ENCODE measurements around the gene FAM163B.
"Not testable (repeated sequence)": the region's sequence is repeated elsewhere in the genome, so short reads cannot be mapped to it uniquely, and the experiment has no call there.

FAM163B gene

DNA sequence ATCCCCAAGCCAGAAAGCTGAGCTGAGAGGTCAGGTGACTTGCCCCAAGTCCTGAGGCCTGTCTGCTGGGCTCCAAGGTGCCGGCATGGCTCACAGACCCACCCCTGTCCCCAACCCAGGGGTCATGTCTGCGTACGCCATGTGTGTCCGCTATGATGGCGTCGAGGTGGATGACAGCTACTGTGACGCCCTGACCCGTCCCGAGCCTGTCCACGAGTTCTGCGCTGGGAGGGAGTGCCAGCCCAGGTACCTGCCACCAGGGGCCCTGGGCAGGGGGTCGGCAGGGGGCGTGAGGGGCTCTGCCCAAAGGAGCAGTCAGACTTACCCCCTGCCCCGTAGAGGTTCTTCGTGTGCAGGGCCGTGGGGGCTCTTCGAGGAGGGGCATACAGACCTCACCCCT lies 42.4 kb downstream of the FAM163B start:
- DNase-seq (ENCODE audit: low spot score): no peak

DNA sequence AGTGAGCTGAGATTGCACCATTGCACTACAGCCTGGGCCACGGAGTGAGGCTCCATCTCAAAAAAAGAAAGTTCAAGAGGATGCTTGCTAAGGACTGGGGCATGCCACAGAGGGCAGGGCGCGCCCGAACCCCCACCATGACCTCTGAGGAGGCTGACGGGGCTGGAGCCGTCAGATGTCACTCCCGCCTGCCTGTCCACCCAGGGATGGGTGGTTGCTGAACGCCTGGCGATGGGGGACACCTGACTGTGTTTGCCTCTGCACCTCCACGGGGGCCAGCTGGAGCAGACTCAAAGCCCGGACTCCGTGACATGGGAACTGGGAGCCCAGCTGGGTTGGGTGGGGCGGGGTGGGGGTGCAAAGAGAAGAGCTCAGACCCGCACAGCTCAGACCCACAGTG lies 42.8 kb downstream of the FAM163B start:
- DNase-seq (ENCODE audit: low spot score): no peak

DNA sequence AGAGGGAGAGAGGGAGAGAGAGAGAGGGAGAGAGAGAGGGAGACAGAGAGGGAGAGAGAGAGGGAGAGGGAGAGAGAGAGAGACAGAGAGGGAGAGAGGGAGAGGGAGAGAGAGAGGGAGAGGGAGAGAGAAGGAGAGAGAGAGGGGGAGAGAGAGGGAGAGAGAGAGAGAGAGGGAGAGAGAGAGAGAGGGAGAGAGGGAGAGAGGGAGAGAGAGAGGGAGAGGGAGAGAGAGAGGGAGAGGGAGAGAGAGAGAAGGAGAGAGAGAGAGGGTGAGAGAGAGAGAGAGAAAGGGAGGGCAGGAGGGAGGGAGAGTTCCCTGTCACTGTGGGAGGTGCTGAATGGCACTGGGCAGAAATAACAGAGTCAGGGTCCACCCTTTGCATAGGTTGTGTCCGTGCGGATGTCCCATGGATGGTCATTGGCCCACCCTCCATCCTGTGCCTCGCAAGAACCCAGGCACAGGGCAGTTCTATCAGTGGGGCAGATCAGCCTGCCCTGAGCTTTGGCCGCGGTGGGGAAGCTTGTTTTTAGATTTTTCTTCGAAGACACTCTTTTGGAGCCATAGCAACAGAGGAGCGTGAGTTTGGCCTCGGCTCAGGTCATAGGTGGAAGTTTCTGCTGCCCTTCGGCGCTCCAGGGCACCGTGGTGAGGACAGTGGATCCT lies 44.6 kb downstream of the FAM163B start:
- no peak for DNase-seq (ENCODE audit: low spot score)

DNA sequence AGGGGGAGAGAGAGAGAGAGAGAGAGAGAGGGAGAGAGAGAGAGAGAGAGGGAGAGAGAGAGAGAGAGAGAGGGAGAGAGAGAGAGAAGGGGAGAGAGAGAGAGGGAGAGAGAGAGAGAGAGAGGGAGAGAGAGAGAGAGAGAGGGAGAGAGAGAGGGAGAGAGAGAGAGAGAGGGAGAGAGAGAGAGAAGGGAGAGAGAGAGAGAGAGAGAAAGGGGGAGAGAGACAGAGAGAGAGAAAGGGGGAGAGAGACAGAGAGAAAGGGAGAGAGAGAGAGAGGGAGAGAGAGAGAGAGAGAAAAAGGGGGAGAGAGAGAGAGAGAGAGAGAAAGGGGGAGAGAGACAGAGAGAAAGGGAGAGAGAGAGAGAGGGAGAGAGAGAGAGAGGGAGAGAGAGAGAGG lies 45.4 kb downstream of the FAM163B start:
- DNase-seq (ENCODE audit: low spot score): not testable (repeated sequence)

DNA sequence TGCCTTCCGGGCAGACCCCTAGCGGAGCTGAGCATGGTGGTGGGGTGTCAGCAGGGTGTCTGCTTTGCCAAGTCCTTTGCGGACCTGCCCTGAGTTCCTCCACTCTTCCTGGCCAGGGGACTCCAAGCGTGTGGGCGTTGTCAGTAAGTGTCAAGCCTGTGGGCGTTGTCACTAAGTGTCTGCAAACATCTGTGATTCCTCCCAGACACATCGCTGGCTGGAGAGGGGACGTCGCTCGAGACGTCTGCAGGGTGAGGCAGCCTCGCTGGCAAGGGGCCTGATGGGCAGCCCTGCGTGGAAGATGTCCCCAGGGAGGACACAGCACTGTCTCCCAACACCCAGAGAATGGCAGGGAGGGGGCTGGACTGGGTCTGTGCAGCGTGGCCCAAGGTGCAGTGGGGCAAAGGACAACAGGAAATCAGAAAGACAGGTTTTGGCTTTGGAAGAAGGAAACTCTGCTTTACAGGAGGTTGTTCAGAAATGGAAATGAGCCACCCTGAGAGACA lies 45.8 kb downstream of the FAM163B start:
- no peak for DNase-seq (ENCODE audit: low spot score)

DNA sequence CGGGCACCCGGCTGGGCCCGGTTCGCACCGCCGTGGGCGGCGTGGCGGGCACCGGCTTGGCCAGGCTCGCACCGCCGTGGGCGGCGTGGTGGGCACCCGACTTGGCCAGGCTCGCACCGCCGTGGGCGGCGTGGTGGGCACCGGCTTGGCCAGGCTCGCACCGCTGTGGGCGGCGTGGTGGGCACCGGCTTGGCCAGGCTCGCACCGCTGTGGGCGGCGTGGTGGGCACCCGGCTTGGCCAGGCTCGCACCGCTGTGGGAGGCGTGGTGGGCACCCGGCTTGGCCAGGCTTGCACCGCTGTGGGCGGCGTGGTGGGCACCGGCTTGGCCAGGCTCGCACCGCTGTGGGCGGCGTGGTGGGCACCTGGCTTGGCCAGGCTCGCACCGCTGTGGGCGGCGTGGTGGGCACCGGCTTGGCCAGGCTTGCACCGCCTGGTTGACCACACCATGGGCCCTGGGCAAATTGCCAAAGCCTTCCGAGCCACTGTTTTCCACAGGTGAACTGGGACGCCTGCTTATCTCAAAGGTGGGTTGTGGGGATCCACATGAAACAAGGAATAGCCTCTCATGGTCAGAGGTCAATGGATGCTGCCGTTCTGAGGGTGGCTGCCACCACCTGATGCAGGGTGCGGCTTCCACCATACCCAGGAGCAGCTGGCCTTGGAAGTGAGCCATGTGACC lies 46.4 kb downstream of the FAM163B start:
- no peak for DNase-seq (ENCODE audit: low spot score)

DNA sequence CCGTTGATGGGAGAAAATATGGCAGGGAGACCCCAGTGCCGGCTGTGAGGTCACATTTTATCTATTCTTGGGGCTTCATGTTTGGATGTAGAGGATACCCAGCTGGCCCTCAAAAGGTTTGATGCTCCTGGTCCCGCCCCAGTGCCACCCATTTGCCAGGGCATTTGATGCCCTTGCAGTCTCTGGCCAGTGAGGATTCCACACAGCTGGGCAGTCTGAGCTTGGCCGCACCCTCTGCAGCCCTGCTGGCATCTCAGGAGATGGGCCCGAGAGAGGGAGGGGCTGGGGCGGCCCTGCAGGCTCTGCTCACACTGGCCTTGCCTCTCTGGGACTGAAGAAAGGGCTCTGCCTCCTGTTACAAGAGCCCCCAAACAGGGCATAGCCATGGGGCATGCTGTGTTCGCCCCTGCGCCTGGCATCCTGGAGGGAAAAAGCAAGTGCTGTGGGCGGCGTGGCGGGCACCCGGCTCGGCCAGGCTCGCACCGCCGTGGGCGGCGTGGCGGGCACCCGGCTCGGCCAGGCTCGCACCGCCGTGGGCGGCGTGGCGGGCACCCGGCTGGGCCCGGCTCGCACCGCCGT lies 47.1 kb downstream of the FAM163B start:
- DNase-seq (ENCODE audit: low spot score): no peak

DNA sequence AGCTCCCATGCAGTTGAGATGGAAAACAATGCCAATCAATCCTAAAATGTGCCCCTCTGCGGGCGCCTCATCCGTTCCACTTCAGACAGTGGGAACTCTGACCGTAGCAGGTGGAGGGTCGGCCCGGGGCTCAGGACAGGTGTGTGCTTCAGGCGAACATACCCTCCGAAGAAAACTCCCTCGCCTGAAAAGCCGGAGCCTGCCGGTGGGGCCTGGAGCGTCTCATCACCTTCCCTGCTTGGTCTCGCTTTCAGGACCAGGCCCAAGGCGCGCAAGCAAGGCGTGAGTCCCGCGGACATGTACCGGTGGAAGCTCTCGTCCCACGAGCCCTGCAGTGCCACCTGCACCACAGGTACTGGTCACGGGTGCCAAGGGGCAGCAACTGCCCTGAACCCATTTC lies 48.2 kb downstream of the FAM163B start:
- DNase-seq (ENCODE audit: low spot score): no peak

DNA sequence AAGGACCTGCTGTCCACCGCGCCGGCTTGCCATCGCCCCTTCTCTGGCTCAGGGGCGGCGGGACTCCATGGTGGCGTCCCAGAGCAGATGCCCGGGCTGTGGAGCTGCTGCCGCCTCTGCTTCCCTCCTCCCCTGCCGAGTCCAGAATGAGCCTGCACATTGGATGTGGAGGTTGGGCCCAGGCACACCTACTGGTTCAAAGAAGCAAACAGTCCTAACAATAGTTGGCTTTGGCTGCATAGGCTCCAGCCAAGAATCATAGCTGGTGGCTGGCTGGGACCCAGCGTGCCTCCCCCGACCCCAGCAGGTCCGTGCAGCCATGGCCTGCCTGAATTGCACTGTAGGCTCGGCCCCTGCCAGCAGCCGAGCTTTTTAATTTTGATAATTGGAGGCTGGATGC lies 48.9 kb downstream of the FAM163B start:
- DNase-seq (ENCODE audit: low spot score): no peak

DNA sequence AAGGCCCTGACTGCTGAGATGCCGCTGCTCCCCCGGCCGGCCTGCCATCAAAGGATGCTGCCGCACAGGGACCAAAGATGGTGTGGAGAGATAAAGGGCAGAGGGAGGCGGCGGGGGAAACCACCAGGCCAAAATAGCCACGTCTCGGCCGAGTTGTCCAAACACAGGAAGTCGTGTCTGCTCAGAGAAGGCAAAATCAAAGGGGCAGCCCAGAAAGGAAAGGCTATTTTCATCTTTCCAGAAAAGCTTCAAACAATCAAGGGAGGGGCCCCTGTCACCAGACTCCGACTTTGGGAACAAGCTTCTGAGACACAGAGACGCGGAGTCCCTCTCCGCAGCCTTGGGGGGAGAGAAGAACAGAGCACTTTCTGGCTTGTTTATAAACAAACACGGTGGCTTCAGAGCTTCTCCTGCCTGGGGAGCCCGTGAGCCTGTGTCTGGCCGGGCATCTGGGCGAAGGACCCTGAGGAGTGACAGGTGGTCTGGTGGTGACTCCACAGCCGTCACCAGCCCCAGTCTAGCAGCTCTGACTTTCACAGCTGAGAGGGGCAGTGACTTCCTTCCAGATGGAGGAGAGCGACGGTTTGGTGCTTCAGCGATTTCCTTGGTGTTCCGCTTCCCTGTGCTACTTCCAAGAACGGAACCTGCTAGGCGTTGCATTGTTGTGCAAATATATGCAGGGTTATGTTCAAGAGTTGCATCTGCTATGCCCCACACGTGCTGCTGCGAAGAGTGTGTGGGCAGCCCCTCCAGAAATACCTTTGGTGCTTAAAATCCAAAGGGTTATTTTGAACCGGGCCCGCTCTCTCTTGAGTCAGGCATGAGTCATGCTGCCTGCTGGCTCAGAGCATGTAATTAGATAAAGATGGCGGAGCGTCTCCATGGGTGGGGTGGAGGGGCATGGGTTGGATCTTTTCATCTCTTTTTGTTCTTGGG lies 50.7 kb downstream of the FAM163B start:
- no peak for DNase-seq (ENCODE audit: low spot score)

DNA sequence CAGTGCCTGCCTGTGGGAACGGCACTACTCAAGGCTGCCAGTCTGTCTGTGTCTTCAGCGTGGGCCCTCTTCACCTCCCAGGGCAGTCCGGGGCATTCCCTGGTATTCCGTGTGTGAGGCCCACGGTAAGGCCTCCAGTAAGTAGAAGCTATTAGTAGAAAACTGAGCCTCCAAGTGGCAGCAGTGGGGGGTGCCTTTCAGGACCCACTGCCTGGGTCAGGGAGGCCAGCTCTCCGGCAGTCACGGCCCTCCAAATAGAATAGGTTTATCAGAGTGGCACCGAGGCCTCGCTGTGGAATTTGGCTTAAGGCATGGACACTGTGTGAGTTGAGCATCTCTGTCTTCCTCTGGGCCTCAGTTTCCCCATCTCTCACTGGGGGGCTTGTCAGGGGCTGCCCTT lies 51.6 kb downstream of the FAM163B start:
- no peak for DNase-seq (ENCODE audit: low spot score)

DNA sequence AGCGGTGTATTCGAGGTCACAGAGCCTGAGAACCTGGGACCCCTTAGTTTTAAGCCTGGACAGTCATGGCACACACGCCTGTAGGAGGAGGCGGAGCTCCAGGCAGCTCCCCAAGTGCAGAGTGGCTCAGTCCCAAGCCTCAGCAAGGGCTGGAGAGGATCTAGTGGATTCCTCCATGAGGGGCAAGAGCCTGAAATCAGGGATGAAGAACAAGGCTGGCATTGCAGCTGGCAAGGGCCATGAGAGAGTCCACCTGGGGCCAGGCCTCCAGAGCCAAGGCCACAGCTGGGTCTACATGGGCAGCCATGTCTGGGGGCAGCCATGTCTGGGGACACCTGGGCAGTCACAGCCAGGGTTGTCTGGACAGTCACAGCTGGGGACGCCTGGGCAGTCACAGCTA lies 52.8 kb downstream of the FAM163B start:
- DNase-seq (ENCODE audit: low spot score): no peak

DNA sequence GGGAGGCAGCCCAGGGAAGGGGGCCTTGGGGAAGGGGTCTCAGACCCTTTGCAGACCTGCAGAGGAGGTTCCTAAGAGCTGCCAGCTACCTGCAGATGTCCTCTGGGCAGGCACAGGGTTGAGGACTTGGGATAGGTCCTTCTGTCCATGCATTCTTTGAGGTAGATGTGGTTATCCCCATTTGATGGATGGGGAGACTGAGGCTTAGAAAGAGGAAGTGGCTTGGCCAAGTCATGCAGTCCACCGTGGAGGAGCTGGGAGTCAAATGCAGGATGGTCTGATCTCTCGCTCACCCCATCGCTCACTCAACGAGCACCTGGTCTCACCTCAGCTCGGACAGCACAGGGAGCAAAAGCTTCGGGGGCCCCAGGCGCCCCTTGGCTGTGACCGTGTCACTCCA lies 54.5 kb downstream of the FAM163B start:
- DNase-seq (ENCODE audit: low spot score): no peak

DNA sequence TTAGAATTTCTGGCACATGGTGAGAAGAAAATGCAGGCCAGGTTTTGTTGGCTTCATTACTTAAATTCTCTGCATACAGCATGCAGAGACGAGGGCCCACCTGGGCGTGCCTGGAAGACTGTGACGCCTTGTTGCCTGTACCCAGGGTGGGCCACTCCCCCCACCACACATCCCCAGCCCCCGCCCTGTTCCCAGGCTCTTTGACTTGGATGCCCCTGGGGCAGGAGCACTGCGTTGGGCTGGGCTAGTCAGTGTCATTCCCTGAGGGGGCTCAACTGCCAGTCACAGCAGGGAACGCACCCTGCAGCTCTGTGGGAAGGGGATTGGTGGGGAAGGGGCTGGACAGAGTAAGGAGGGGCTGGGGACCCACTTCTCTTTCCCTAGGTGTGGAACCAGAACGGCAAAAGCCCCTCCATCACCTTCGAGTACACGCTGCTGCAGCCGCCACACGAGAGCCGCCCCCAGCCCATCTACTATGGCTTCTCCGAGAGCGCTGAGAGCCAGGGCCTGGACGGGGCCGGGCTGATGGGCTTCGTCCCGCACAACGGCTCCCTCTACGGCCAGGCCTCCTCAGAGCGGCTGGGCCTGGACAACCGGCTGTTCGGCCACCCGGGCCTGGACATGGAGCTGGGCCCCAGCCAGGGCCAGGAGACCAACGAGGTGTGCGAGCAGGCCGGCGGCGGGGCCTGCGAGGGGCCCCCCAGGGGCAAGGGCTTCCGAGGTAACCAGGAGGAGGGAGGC lies 55.0 kb downstream of the FAM163B start:
- DNase-seq (ENCODE audit: low spot score): no peak

DNA sequence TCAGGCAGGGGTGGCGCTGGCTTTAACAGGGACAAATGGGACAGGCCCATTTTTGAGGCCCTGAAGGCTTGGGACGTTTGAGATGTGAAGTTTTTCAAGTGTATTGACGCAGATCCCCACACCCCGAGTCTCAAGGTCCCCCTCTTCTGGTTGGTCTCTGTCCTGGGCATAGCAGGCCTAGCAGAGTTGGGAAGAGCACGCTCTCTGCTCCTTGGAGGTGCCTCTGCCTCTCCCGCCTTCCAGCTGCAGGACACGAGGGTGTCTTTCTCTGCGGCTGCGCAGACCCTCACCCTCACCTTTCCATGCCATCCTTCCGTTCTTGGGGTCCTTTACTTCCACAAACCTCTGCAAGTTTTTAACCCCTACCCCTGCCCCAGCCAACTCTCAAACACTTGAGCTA lies 56.1 kb downstream of the FAM163B start:
- DNase-seq (ENCODE audit: low spot score): no peak

DNA sequence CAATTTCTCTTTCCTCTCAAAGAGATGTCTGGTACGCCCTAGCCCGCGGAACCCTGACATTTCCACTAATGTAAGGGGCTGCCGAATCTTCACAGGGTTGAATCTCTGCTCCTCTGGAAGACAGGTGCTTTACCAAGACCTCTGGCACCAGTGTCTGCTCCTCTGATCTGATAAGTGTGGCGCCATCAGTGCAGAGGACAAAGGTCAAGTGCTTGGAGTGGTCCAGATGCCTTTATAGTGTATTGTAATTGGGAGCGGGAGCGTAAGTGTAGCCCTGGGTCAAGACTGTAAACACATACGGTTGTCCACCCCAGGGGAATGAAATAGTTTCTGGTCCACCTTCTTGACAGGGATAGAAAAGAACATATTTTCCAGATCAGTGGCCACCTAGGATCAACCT lies 57.0 kb downstream of the FAM163B start:
- no peak for DNase-seq (ENCODE audit: low spot score)

DNA sequence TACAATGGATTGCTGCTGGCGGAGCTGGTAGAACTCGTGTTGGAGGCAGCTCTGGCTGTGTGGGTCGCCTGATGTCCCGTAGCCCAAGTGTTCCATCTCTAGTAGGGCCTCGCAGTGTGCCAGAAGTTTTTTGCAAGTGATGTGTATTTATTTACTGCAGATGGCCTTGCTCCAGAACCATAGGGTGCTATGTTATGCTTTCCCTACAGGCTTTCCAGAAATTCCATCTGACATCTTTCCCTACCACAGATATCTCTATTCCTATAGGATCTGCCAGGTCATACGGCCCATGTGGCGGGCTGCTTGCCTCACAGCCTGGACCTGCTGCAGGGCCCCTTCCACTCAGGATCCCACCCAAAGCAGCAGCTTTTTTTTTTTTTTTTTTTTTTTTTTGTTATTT lies 57.7 kb downstream of the FAM163B start:
- DNase-seq (ENCODE audit: low spot score): no peak

DNA sequence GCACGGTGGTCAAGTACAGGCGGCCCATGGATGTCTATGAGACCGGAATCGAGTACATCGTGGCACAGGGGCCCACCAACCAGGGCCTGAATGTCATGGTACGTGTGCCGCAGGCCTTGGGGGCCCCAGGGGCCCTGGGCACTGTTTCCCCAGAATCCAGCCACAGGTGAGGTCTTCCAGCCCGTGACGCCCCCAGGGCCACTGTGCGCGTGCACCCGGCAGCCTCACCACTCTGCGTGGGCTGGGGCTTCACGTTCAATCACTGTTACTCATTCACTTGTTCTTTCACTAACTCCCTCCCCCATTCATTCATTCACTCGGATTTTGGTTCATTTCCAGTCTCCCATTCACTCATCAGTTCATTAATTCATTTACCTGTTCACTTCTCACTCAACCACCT lies 62.1 kb downstream of the FAM163B start:
- DNase-seq (ENCODE audit: low spot score): no peak

DNA sequence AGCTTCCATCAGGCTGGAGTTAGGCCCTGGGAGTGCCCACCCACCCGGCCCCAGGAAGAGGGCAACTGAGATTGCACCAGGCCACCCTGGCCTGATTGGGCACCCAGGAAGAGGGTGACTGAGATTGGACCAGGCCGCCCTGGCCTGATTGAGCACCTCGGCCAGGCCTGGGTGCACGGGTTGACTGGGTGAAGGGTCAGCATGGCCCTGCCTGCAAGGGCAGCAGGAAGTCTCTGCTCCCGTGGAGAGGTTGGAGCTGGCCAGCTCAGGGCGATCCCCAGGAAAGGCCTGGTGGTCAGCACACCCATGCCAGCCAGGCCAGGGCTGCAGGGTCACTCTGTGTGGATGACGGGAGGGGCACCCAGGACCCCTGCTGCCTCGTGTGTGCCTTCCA lies 62.9 kb downstream of the FAM163B start:
- DNase-seq (ENCODE audit: low spot score): no peak

DNA sequence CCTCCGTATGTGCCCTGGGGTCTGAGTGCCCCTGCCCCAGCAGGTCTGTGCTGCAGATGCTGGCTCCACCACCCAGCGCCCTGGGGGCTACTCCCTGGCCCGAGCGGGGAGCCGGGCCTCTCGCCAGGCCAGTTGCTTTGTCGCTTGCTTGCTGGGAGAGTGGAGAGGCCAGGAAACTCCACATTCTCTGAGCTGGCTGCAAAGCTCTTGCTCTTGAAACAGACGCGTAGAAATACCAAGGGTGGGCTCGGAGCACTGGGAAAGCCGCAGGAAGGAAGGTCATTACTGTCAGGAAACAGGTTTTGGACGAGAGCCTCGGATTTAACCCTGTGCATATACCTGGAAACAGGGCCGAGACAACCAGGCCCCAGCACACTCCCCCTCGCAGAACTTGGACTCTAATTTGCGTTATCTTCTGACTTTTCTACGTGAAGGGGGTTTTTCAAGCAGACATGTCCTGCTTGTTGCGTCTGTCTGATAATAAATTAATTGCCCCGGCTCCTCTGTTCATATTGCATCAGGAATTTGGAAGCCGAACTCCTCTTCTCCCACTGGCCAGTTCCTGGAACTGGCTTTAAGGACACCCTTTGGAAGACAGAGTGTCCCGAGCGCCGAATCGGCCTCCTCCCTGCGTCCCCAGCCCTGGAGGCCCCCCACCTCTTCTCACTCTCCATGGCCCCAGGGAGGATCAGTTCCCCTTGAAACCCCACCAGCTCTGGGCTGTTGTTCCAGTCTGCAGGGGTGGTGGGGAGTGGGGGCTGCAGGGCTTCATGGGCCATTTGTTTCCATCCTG lies 63.5 kb downstream of the FAM163B start:
- DNase-seq (ENCODE audit: low spot score): no peak
